ENCODE results near the gene XPO5.

- TF ChIP-seq CTCF (IDR thresholded peaks at IDR 0.05) (peak in 3 of 4 experiments; percentile 94 to 97 (median 96)), POLR2A (IDR thresholded peaks at IDR 0.05) (no peak)
These were observed 69.0 kb downstream of the XPO5 start for GRCh38 chr6:43506667-43507471.
